ENCODE results near the gene STPG4. TPM values are rescaled to one million over a fixed set of nuclear protein-coding genes. Genes with fewer than 3 reads are reported as not detected.

Gene STPG4
- total and polyA plus RNA-seq, 2 donors from 2014 or later: not detected

DNA sequence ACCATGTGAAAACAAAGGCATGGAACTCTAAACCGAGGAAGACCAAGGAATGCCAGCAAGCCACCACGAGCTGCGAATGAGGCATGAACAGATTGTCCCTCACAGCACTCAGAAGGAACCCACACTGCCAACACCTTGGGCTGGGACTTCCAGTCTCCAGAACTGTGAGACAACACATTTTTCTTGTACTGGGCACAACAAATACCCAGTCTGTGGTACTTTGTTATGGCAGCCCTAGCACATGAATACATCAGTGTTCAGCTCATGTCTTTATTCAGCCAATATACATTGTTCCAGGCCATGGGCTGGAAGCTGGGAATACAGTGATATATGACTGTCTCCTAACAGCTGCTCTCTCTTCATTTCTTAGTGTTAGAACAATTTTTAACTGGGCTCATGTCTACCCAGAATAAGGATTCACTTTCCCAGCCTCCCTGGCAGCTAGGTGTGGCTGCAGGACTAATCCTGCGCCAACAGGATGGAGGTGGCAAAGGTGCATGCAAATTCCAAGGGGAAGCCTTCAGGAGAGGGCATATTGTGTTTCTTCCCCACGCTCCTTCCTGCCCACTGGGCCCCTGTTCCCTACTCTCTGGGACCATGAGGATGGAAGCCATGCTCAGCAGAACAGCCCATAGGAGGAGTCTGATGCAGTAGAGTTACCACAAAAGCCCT, 59.6 kb downstream of the STPG4 start:
- FAIRE-seq: no peak

DNA sequence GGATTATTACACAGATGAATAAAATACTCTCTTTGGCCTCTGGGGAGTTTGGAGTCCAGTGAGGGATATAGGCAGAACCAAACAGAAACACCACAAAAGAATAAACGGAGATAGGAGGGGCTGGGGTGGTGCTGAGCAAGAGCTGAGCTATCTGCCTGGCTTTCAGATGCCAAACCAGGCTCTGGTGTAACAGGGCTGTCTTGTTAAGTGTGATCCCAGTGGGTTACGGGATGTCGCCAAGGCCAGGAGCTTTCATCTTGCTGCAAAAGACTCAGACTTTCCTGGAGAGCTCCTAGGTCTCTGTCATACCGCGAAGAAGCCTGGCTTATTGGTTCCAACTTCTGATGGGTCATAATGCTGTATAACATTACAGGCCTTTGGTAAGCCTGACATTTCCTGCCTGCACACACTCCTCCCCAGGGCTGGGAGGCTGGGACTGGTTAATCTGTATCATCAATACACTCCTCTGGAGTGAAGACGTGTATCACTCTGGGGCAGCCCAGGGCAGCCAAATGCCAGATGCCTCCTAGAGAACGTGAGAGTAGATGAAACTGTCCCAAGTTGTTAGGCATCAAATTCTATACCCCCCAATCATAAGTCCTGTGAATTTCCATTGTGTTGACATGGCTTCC, 60.5 kb downstream of the STPG4 start:
- Histone ChIP-seq H3K36me3 (ENCODE audit: control insufficient read depth in 2 of 3, insufficient read depth in 3 of 3, low read length in 3 of 3) (no peaks in the 10 kb centered on the region), H3K4me3 (ENCODE audit: low read length in 3 of 3) (no peak overlapping the region), H3K9ac (ENCODE audit: low read length in 3 of 3) (no peak overlapping the region), H3K4me1 (ENCODE audit: control insufficient read depth in 2 of 3, insufficient read depth in 2 of 3, low read depth in 1 of 3, low read length in 3 of 3) (no peaks in the 10 kb centered on the region), H3K9me3 (ENCODE audit: control insufficient read depth in 2 of 3, insufficient read depth in 1 of 3, low read length in 3 of 3) (no peaks in the 10 kb centered on the region), H3K27me3 (ENCODE audit: control insufficient read depth, insufficient read depth, low read length) (no peaks in the 10 kb centered on the region), H3K27ac (ENCODE audit: low read depth in 2 of 2, low read length in 2 of 2) (no peak overlapping the region)
- intact Hi-C loops (cut with DNase I): no loop called here
- TF ChIP-seq, protein P1, sequence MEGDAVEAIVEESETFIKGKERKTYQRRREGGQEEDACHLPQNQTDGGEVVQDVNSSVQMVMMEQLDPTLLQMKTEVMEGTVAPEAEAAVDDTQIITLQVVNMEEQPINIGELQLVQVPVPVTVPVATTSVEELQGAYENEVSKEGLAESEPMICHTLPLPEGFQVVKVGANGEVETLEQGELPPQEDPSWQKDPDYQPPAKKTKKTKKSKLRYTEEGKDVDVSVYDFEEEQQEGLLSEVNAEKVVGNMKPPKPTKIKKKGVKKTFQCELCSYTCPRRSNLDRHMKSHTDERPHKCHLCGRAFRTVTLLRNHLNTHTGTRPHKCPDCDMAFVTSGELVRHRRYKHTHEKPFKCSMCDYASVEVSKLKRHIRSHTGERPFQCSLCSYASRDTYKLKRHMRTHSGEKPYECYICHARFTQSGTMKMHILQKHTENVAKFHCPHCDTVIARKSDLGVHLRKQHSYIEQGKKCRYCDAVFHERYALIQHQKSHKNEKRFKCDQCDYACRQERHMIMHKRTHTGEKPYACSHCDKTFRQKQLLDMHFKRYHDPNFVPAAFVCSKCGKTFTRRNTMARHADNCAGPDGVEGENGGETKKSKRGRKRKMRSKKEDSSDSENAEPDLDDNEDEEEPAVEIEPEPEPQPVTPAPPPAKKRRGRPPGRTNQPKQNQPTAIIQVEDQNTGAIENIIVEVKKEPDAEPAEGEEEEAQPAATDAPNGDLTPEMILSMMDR (IDR thresholded peaks at IDR 0.05; ENCODE audit: borderline replicate concordance, extremely low read depth, insufficient read depth): no peak
- FAIRE-seq (no peak), DNase-seq (no peak)

More for the DNA sequence above, 59.6 kb downstream of the STPG4 start:
- Histone ChIP-seq H3K4me1 (ENCODE audit: control insufficient read depth in 2 of 3, insufficient read depth in 2 of 3, low read depth in 1 of 3, low read length in 3 of 3) (no peaks in the 10 kb centered on the region), H3K36me3 (ENCODE audit: control insufficient read depth in 2 of 3, insufficient read depth in 3 of 3, low read length in 3 of 3) (no peaks in the 10 kb centered on the region), H3K27me3 (ENCODE audit: control insufficient read depth, insufficient read depth, low read length) (no peaks in the 10 kb centered on the region), H3K27ac (ENCODE audit: low read depth in 2 of 2, low read length in 2 of 2) (no peak overlapping the region), H3K9me3 (ENCODE audit: control insufficient read depth in 2 of 3, insufficient read depth in 1 of 3, low read length in 3 of 3) (no peaks in the 10 kb centered on the region), H3K9ac (ENCODE audit: low read length in 3 of 3) (no peak overlapping the region), H3K4me3 (ENCODE audit: low read length in 3 of 3) (no peak overlapping the region)
- TF ChIP-seq, protein P1 (IDR thresholded peaks at IDR 0.05; ENCODE audit: borderline replicate concordance, extremely low read depth, insufficient read depth): no peak
- intact Hi-C loops (cut with DNase I): no loop called here
- no peak for DNase-seq

DNA sequence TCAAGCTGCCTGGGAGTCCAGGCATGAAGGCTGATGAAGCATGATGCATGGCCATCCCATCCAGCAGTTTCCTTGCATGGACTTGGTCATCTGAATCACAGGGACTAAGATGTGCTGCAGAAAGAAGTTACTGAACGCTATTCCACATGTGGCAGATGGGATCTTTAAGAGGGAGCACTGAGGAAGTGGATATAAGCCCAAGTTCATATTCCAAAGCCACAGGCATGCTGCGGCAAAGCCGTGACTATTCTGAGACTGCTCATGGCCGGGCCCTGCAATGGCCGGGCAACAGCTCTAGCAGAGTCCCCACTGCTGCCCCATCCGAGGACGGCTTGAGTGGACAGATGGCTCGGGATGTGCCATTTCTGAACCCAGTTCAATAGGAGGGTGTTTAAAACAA, 61.5 kb downstream of the STPG4 start:
- Histone ChIP-seq H3K4me1 (ENCODE audit: control insufficient read depth in 2 of 3, insufficient read depth in 2 of 3, low read depth in 1 of 3, low read length in 3 of 3) (peaks cover 0 to 5% (median 0%) of the 10 kb centered on the region in 3 donors), H3K9ac (ENCODE audit: low read length in 3 of 3) (no peak overlapping the region), H3K4me3 (ENCODE audit: low read length in 3 of 3) (no peak overlapping the region), H3K9me3 (ENCODE audit: control insufficient read depth in 2 of 3, insufficient read depth in 1 of 3, low read length in 3 of 3) (no peaks in the 10 kb centered on the region), H3K27ac (ENCODE audit: low read depth in 2 of 2, low read length in 2 of 2) (no peak overlapping the region), H3K27me3 (ENCODE audit: control insufficient read depth, insufficient read depth, low read length) (no peaks in the 10 kb centered on the region), H3K36me3 (ENCODE audit: control insufficient read depth in 2 of 3, insufficient read depth in 3 of 3, low read length in 3 of 3) (no peaks in the 10 kb centered on the region)
- TF ChIP-seq, protein P1 (IDR thresholded peaks at IDR 0.05; ENCODE audit: borderline replicate concordance, extremely low read depth, insufficient read depth): no peak
- intact Hi-C loops (cut with DNase I): no loop called here
- DNase-seq: no peak
- no peak for FAIRE-seq

Measured in kidney (tissue), 14 donors.